Effector memory CD4-positive, alpha-beta T cell (primary cell): ENCODE results near the gene TSPAN13.

Source experiments
- DNase-seq, 3 donors: peaks; one replicate each; pipeline ENCODE4 v3.0.0-alpha.2; 2020
- H3K27ac ChIP-seq: 2 replicates; pipeline ENCODE4 v1.7.0; 2013; ENCODE audit warnings: mild to moderate bottlenecking, low read length, moderate library complexity; ENCODE audit not compliant: insufficient read depth, poor library complexity, severe bottlenecking
- H3K27me3 ChIP-seq: replicated peaks from 2 replicates; pipeline ENCODE4 v1.7.0; 2013; ENCODE audit warnings: mild to moderate bottlenecking, low read length; ENCODE audit not compliant: insufficient read depth, control insufficient read depth, poor library complexity, severe bottlenecking
- H3K36me3 ChIP-seq: 2 replicates; pipeline ENCODE4 v1.7.0; 2013; ENCODE audit warnings: mild to moderate bottlenecking, low read length, moderate library complexity; ENCODE audit not compliant: control insufficient read depth, insufficient read depth
- H3K4me1 ChIP-seq: 2 replicates; pipeline ENCODE4 v1.7.0; 2013; ENCODE audit warnings: low read length, mild to moderate bottlenecking; ENCODE audit not compliant: control insufficient read depth, insufficient read depth, poor library complexity, severe bottlenecking
- H3K4me3 ChIP-seq: 2 replicates; pipeline ENCODE4 v1.7.0; 2013; ENCODE audit warnings: low read length, low read depth, mild to moderate bottlenecking; ENCODE audit not compliant: insufficient read depth, poor library complexity, severe bottlenecking
- H3K9me3 ChIP-seq: 2 replicates; pipeline ENCODE4 v1.7.0; 2013; ENCODE audit warnings: mild to moderate bottlenecking, low read length, moderate library complexity; ENCODE audit not compliant: control insufficient read depth

TSPAN13 gene

DNA sequence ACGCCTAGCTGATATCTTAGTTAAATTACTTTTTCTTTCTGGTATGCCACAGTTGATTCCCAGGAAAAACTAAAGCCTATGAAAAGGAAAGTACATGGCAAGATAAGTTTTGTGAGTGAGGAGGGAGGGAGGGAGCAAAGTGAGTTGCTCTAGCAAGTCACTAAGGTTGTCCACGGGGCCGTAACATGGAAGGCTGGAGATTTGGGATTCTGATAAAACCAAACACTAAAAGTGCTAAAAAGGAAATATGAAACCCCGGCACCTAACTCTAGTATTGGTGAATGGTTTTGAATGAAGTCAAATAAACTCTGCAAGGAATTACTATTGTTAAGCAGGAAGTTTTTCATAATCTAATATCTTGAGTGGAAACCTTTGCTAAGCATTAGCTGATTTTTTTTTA, 49.6 kb downstream of the TSPAN13 start:
- no peak for DNase-seq
- Histone ChIP-seq H3K4me3 (no peak overlapping the region), H3K9me3 (no peaks in the 10 kb centered on the region), H3K27me3 (no peaks in the 10 kb centered on the region), H3K36me3 (no peaks in the 10 kb centered on the region), H3K27ac (no peak overlapping the region), H3K4me1 (no peaks in the 10 kb centered on the region)

- H3K27ac ChIP-seq = no peak overlapping the region
- H3K27me3 ChIP-seq = no peaks in the 10 kb centered on the region
- no peak overlapping the region for H3K4me3 ChIP-seq
- H3K36me3 ChIP-seq = no peaks in the 10 kb centered on the region
- no peaks in the 10 kb centered on the region for H3K4me1 ChIP-seq
- H3K9me3 ChIP-seq = no peaks in the 10 kb centered on the region
- no peak for DNase-seq
Measured at GRCh38 chr7:16803881-16804673, 50.5 kb downstream of the TSPAN13 start.

DNA sequence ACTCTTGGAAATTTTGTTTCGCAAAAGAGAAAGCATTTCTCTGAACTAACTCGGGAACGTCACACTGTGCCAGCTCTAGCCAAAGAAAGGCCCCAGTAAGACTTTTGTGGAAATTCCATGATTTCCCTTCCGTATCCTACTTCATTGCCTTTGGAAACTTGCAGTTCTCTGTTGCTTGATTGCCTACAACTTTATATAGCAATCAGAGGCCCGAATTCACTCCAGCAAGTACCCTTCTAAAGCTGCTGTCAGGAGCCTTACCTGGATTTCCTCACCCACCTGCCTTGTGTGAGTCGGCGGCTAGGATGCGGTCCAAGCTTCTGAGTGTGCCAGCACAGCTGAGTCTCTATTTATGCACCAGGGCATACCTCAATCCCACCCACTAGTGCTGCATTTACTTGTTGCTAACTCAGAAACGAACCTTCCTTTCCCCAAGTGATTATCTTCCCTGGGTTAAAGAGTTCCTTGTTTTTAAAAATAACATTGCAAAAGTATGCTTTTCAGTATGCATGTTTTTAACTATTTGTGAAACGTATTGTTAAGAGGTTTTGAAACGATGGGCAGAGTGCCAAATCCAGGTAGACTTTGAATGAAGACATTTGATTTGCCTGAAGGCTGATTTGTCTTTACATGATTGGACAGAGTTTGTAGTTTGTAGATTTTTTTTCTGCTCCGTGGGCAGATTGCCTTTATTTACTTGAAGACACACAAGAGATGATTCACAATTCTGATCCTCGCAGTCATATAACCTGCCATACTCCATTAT, 51.3 kb downstream of the TSPAN13 start, which contains the start of gene AGR2:
AGR2 (minus strand) TSS at position 326 of the 766 bp plus-strand sequence. CDS start 3,203 bp downstream, outside the sequence.
- Histone ChIP-seq H3K4me3 (no peak within 1 kb of the TSS), H3K36me3 (no peaks in the 10 kb centered on the region), H3K27me3 (no peaks in the 10 kb centered on the region), H3K9me3 (no peaks in the 10 kb centered on the region), H3K4me1 (no peaks in the 10 kb centered on the region), H3K27ac (no peak within 1 kb of the TSS)
- DNase-seq = no peak

DNA sequence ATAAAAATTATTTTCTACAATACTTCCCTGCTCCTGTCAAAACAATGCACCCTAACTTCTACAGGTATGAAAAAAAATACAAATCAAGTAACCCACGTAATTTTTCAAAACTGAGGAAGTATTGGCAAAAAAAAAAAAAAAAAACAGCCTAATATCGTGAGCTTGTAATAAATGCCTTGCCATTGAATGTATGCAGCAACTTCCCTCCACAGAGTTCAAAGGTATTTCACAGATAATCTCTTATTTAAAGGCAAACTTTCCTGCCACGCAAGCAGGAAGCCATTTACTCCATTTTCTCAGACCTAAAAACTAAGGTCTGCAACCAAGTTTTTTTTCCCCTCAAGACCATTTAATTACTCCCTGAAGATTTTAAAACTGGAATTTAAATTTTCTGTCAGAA, 51.9 kb downstream of the TSPAN13 start:
- H3K4me1 ChIP-seq = no peaks in the 10 kb centered on the region
- H3K4me3 ChIP-seq = no peak overlapping the region
- no peaks in the 10 kb centered on the region for H3K36me3 ChIP-seq
- no peak for DNase-seq
- no peaks in the 10 kb centered on the region for H3K27me3 ChIP-seq
- H3K27ac ChIP-seq = no peak overlapping the region
- H3K9me3 ChIP-seq = no peaks in the 10 kb centered on the region

- H3K27me3 ChIP-seq = no peaks in the 10 kb centered on the region
- DNase-seq = no peak
- H3K9me3 ChIP-seq = no peaks in the 10 kb centered on the region
- H3K4me3 ChIP-seq = no peak overlapping the region
- H3K27ac ChIP-seq = no peak overlapping the region
- H3K4me1 ChIP-seq = no peaks in the 10 kb centered on the region
- no peaks in the 10 kb centered on the region for H3K36me3 ChIP-seq
Measured at GRCh38 chr7:16810112-16810511, 56.6 kb downstream of the TSPAN13 start.

- H3K36me3 ChIP-seq = no peaks in the 10 kb centered on the region
- H3K27me3 ChIP-seq = no peaks in the 10 kb centered on the region
- H3K27ac ChIP-seq = no peak overlapping the region
- DNase-seq = no peak
- no peaks in the 10 kb centered on the region for H3K4me1 ChIP-seq
- H3K9me3 ChIP-seq = no peaks in the 10 kb centered on the region
- H3K4me3 ChIP-seq = no peak overlapping the region
Measured at GRCh38 chr7:16810573-16810972, 57.0 kb downstream of the TSPAN13 start.

DNA sequence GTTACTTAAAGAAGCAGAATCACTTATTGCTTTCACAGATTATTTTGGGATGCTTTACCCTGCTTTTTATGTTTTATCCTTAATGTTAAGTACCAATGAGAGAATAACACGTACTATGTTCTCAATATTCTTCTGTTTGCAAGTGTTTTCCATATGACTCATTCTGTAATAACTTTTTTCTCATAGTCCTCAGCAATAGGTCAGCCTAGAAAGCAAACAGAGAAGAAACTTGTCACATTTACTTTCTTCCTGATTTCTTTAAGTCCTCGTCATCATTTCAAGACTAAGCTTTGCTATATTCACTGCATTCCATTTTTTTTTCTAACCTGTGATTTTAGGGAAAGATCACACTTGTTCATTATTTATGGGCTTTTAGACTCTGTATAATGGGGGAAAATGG, 58.0 kb downstream of the TSPAN13 start:
- H3K27me3 ChIP-seq = no peaks in the 10 kb centered on the region
- H3K9me3 ChIP-seq = no peaks in the 10 kb centered on the region
- H3K27ac ChIP-seq = no peak overlapping the region
- H3K4me1 ChIP-seq = no peaks in the 10 kb centered on the region
- no peak overlapping the region for H3K4me3 ChIP-seq
- no peaks in the 10 kb centered on the region for H3K36me3 ChIP-seq
- DNase-seq = no peak

DNA sequence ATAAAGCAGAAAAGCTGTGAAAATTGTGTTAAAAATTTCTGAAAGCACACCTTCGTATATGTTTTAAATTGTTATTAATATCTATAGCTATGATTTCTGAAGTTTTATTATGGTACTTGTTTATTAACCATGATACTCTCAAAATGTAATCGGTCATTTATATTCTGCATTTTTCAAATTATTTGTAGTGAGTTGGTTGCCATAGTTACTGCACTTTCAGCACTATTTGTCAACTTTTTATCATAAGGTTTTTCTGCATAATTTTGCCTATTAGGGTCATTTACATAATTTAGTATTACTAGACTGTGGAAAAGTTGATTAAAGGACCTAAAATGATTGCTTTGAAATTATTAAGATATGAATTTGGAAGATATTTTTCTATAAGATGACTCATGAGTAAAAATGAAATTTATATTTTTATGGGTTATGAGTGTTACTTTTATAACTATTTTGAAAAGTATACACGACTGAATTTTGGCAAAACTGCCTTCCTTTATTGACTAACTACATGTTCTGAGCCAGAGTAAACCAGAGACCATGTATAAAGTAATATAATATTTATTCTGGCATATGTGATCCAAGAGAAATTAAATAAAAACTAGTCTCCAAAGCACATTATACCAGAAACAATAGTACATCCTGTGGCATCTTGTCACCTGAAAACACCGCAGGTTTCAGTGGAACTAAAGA, 59.1 kb downstream of the TSPAN13 start:
- H3K27ac ChIP-seq = no peak overlapping the region
- no peak overlapping the region for H3K4me3 ChIP-seq
- no peaks in the 10 kb centered on the region for H3K9me3 ChIP-seq
- no peak for DNase-seq
- no peaks in the 10 kb centered on the region for H3K4me1 ChIP-seq
- no peaks in the 10 kb centered on the region for H3K27me3 ChIP-seq
- H3K36me3 ChIP-seq = no peaks in the 10 kb centered on the region

DNA sequence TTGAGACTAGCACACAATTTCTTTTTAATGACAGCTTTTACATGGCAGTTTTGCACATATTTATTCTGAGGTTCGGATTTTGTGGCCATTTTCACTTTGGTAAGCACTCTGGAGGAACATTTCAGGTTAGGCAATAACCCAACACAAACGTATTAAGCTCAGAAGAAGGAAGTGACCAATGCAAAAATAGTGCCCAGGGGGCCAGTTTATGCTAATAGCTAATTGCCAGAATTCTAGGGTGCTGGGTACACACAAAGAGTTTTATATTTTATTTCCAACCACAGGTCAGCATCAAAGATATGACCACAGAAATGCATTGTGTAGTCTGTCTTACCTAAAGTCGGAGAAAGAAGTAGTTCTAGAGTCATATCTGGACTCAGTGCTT, 59.7 kb downstream of the TSPAN13 start:
- no peaks in the 10 kb centered on the region for H3K36me3 ChIP-seq
- H3K27me3 ChIP-seq = no peaks in the 10 kb centered on the region
- H3K4me1 ChIP-seq = no peaks in the 10 kb centered on the region
- DNase-seq = no peak
- H3K9me3 ChIP-seq = no peaks in the 10 kb centered on the region
- no peak overlapping the region for H3K27ac ChIP-seq
- H3K4me3 ChIP-seq = no peak overlapping the region

DNA sequence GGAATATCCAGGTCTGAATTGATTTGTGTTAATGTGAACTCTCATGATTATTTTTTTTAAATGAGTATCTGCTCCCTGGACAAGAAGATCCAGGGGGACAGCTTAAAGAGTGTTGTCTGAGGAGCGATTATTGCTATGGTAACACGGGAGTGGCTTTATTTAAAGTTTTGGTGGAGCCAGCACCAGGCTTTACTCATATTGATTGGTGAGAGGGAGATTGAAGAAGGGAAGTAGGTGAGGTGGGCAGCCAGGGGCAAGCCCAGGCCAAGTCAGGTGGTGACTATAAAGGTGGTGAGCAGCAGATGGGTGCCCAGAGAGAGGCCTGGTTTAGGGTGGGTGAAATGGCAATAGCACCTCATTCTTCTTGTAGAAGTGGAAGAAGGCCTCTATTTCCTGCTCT, 61.4 kb downstream of the TSPAN13 start:
- H3K27me3 ChIP-seq = no peaks in the 10 kb centered on the region
- H3K27ac ChIP-seq = no peak overlapping the region
- no peak for DNase-seq
- H3K9me3 ChIP-seq = no peaks in the 10 kb centered on the region
- no peaks in the 10 kb centered on the region for H3K36me3 ChIP-seq
- no peak overlapping the region for H3K4me3 ChIP-seq
- no peaks in the 10 kb centered on the region for H3K4me1 ChIP-seq
